C4-2B (cell line): ENCODE data around the gene PCDHGB1.

Source experiments
- H3K27ac ChIP-seq: fragments of 450-650 bp; 2 replicates; pipeline ENCODE4 v1.5.1; 2017
- ZFX ChIP-seq: fragments of 450-650 bp; IDR thresholded peaks from 2 replicates; pipeline ENCODE4 v1.6.1; 2017
- TF ChIP-seq, protein P1 (sequence below): fragments of 450-650 bp; conservative IDR thresholded peaks from 2 replicates; pipeline ENCODE4 v1.5.1; 2017; ENCODE audit warnings: mild to moderate bottlenecking

The PCDHGB1 gene

GRCh38 chr5:141355641-141356040 lies 5.7 kb downstream of the PCDHGB1 start:
- H3K27ac ChIP-seq: no peak overlapping the region
- TF ChIP-seq, protein P1, sequence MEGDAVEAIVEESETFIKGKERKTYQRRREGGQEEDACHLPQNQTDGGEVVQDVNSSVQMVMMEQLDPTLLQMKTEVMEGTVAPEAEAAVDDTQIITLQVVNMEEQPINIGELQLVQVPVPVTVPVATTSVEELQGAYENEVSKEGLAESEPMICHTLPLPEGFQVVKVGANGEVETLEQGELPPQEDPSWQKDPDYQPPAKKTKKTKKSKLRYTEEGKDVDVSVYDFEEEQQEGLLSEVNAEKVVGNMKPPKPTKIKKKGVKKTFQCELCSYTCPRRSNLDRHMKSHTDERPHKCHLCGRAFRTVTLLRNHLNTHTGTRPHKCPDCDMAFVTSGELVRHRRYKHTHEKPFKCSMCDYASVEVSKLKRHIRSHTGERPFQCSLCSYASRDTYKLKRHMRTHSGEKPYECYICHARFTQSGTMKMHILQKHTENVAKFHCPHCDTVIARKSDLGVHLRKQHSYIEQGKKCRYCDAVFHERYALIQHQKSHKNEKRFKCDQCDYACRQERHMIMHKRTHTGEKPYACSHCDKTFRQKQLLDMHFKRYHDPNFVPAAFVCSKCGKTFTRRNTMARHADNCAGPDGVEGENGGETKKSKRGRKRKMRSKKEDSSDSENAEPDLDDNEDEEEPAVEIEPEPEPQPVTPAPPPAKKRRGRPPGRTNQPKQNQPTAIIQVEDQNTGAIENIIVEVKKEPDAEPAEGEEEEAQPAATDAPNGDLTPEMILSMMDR: no peak

- no peak for TF ChIP-seq ZFX
- TF ChIP-seq, protein P1: no peak
- H3K27ac ChIP-seq: no peak overlapping the region
Observed at GRCh38 chr5:141356133-141356532, 6.2 kb downstream of the PCDHGB1 start.

- no peak overlapping the region for H3K27ac ChIP-seq
- no peak for TF ChIP-seq ZFX
- TF ChIP-seq, protein P1: no peak
Observed at GRCh38 chr5:141356950-141357349, 7.1 kb downstream of the PCDHGB1 start.

DNA sequence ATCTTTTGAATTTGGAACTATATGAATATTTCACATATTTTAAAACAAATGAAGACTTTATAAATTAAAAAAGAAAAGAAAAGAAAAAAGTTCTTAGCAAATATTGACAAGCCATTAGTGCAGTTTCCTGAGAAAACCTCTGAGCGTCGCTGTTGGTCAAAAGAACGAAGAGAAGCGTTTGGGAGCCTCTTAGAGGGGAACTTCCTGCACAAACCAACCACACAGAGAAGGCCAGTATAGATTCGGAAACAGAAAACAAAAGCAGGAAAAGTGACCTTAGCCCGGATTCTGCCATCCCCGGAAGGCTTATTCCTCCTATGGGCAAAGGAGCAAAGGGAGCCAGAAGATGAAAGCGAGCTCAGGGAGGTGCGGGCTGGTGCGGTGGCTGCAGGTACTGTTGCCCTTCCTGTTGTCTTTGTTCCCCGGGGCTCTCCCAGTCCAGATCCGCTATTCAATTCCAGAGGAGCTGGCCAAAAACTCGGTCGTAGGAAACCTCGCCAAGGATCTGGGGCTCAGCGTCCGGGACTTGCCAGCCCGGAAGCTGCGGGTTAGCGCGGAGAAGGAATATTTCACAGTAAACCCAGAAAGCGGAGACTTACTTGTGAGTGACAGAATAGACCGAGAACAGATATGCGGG lies 10.0 kb downstream of the PCDHGB1 start, which contains the start of gene PCDHGB2:
Gene PCDHGB2, plus strand, starts transcription at position 205 of the 637 bp plus-strand sequence. Its CDS starts 142 bp downstream, at position 347.
- no peak within 1 kb of the TSS for H3K27ac ChIP-seq
- TF ChIP-seq ZFX: no peak
- TF ChIP-seq, protein P1: peak; percentile 70

GRCh38 chr5:141360685-141361084 lies 10.8 kb downstream of the PCDHGB1 start:
- H3K27ac ChIP-seq: no peak overlapping the region
- TF ChIP-seq, protein P1: no peak
- TF ChIP-seq ZFX: no peak

DNA sequence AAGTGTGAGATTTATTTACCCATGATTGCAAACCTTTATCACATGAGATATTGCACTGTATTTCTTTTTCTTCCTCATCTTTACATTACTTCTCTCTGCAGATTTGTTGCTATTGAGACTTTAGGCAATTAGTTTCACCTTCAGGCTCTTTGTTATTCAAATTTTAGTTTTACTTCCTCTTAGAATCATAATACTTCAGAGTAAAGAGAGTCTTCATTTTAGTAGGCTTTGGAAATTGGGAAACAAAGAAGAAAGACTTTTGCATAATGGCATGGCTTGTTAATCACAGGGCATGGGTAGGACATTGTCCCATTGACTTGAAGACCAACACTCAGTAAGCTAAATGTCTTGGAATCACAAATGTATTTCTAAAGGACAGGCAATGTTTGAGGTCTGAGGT lies 12.8 kb downstream of the PCDHGB1 start:
- no peak for TF ChIP-seq ZFX
- TF ChIP-seq, protein P1: no peak
- H3K27ac ChIP-seq: no peak overlapping the region

DNA sequence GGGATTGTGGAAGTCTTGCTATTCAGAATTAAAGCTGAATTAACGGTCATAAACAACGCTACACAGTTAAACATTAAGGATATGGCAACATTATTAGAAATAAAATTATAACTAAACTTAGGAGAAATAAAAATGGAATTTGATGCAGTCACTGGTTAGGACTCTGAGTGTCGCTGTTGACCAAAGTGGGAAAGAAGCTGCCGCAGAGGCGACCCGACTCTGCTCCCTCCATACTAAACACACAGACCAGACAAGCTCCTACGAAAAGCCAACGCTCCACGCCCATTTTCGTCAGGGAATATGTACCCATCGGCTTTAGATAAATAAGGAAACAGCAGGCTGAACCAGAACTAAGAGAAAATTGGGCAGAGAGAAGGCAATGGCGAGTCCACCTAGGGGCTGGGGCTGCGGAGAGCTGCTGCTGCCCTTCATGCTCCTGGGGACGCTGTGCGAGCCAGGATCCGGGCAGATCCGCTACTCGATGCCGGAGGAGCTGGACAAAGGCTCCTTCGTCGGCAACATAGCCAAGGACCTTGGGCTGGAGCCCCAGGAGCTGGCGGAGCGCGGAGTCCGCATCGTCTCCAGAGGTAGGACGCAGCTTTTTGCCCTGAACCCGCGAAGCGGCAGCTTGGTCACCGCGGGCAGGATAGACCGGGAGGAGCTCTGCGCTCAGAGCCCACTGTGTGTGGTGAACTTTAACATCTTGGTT lies 14.2 kb downstream of the PCDHGB1 start, which contains the start of gene PCDHGA5:
Gene PCDHGA5, plus strand, starts transcription at position 211 of the 709 bp plus-strand sequence. Its CDS starts 169 bp downstream, at position 380.
- TF ChIP-seq, protein P1: peak; percentile 34
- TF ChIP-seq ZFX: no peak
- no peak within 1 kb of the TSS for H3K27ac ChIP-seq
